GM18526 (cell line): ENCODE measurements around the gene PKN1.

Experiments used
- POLR2A ChIP-seq: IDR thresholded peaks from 3 replicates; pipeline ENCODE4 v1.6.1; 2011; ENCODE audit not compliant: insufficient read length; ENCODE audit errors: extremely low read depth

PKN1 gene

DNA sequence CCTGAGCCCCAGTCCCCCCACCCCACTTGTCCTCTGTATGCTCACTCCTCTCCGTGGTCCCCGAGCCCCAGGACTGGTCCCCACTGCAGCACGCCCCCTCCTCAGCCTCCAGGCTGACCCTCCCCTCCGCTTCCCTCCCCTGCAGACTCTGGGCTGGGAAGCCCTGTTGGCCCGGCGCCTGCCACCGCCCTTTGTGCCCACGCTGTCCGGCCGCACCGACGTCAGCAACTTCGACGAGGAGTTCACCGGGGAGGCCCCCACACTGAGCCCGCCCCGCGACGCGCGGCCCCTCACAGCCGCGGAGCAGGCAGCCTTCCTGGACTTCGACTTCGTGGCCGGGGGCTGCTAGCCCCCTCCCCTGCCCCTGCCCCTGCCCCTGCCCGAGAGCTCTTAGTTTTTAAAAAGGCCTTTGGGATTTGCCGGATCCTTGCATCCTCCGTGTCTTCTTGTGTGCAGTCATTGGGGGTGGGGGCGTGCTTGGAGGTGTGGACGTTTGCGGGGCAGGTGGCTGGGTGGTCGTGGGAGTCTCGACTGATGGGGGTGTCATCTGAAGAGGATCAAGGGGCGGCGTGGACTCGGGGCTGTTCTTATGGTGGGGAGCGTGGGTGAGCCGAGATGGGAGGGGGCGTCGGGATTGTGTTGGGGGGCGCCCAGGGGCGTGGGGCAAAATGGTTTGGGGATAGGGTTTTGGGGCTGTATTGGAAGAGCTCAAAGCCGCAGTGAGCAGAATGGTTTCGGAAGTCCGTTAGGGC is 38.5 kb downstream of the PKN1 start:
- no peak for TF ChIP-seq POLR2A

DNA sequence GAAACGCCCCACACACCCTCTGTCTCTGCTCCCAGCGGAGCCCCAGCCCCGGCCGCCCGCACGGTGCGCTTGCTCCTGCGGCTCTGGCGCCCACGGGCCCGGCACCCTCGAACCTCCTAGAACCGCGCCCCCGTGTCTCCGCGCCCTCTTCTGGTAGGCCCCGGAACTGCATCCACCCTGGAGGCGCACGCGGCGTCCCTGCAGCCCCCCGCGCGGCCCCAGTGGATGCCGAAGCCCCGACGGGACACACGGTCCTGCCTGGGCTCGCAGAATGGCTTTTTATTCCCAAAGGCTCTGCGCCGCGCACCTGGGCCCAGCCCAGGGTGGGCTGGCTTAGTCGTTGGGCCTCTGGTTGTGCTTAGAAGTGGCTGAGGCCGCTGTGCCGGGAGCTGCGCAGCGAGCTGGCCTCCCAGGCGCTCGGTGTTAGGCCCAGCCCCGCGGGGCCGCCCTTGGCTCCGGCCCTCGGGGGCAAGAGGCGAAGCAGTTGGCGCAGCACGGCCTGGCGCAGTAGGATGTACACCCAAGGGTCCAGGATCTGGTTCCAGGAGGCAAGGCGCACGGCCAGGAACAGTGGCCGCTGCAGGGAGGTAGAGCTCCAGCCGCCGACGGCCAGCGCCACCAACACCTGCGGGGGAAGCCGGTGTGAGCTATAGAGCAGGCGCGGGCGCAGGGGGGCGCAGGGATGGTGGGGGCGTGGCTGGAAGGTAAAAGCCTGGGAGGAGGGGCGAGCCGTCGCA is 39.3 kb downstream of the PKN1 start:
- no peak for TF ChIP-seq POLR2A

DNA sequence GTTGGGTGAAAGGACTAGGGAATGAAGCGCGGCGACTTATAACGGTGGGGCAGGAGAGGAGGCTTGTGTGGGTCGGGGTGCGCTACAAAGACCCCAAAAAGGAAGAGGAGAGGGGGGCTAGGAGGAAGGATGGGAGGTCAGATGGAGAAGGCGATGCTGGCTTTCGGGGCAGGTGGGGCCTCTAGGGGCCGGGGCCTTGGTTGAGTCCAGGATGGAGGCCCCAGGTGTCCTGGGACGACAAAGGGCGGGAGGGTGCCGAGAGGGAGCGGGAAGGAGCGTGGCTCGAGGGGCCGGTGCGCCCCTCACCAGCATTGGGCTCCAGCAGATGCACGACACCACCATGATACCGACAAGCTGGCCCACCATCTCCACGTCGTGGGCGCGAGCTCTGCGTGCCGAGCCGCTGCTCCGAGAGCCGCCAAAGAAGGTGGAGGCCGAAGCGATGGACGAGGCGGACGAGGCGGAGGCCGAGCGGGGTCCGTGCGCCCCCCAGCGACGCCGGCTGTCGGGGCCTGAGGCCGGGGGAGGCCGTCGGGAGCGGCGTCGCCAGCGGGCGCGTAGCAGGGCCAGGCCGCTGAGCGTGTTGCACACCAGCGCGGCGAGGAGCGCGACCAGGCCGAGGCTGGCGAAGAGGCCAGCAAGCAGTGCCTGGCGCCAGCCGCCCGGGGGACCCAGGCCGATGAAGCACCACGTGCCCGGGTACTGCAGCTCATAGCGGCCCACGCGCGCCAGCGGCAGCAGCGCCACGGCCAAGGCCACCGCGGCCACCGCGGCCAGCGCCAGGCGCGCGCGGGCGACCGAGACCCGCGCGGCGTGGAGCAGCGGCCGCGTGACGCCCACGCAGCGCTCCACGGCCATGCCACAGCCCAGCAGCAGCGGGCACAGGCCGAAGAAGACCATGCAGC is 40.2 kb downstream of the PKN1 start:
- TF ChIP-seq POLR2A = no peak

DNA sequence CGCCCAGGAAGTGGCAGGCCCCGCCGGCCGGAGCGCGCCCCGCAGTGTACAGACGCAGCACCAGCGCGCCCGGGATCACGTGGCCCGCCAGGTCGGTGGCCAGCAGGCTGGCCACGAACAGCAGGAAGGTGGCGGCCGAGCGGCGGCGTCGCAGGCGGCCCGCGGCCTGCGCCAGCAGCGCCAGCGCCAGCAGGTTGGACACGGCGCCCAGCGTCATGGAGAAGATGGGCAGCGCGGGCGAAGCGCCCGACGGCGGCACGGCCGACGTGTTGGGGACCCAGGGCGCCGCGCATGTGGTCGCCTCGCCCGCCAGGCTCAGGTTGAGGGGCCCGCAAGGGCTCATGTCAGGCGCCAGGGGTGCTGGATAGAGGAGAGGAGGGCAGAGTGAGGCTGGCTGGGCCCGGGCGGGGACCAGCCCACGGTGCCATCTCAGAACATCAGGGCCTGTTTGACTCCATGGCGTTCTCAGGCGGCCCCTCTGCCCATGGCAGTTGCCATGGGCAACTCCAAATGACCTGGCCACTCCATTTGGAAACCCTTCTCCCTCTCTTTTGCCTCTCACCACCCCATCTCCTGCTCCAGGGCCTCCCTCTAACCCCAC is 41.0 kb downstream of the PKN1 start:
- TF ChIP-seq POLR2A = no peak

DNA sequence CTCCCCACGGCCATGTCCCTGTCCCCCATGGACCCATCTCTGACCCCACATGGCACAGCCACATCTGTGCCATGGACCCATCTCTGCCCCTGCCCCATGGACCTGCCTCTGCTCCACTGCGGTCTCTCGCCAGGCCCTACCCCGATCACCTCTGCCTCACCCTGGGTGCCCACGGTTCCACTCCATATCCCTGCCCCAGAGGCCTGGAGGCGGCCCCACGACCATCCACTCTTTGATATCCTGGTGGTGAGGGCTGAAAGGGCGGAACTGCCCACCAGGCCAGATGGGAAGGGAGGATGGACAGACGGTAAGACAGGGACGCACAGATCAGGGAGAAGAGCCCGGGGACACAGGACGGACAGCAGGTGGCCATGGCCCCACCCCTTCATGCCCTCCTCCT is 41.7 kb downstream of the PKN1 start:
- TF ChIP-seq POLR2A = no peak

DNA sequence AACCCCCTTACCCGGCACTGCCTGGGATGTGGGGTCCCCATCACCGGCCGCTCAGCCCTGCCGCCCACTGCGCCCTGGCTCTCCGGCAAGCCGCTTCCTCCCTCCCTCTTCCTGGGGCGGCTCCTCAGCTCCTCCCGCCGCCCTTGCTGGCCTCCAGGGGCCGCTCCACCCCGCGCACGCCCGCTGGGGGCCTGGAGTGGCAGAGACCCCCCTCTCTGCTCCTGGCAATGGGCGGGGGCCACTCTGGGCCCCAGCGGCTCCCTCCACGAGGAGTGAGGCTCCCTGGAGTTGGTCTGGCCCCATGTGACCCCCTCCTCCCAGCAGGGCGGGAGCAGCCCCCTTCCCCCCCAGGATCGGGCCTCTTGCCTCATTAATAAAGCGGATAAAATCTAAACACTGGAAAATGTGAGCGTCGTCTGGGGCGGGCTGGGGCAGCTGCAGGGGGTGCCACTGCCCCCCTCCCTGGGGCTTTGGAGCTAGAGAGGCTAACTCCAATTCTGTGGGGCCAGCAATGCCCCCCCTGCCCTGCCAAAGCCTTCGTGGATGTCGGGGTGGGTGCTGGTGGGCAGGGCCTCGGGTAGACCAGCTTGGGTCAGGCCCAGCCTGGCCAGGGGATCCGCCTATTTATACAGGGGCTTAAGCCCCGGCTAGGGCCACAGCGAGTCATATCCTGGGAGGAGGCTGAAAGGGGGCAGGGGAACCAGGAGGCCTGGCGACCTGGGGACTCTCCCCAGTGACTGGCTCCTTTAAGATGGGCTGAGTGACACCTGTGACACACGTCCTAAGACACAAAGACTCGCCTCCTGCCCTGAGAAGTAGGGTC is 42.4 kb downstream of the PKN1 start, which contains the start of gene PTGER1:
PTGER1 (minus strand) TSS at position 104 of the 823 bp plus-strand sequence. CDS start 1,034 bp downstream, outside the sequence.
- no peak for TF ChIP-seq POLR2A

DNA sequence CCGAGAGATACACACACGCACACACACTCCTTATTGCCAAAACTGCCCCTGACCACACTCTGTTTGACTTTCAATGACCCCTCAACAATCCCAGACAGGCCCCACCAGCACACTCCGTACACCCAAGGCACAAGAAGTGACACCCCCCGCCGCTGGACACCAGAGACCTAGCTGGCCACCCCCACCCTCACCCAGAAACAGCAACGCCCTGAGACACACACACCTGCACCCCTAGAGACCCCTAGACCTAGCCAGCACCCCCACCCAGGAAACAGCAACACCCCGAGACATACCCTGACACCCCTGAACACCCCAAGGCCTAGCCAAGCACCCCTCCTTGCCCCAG is 43.2 kb downstream of the PKN1 start:
- no peak for TF ChIP-seq POLR2A

DNA sequence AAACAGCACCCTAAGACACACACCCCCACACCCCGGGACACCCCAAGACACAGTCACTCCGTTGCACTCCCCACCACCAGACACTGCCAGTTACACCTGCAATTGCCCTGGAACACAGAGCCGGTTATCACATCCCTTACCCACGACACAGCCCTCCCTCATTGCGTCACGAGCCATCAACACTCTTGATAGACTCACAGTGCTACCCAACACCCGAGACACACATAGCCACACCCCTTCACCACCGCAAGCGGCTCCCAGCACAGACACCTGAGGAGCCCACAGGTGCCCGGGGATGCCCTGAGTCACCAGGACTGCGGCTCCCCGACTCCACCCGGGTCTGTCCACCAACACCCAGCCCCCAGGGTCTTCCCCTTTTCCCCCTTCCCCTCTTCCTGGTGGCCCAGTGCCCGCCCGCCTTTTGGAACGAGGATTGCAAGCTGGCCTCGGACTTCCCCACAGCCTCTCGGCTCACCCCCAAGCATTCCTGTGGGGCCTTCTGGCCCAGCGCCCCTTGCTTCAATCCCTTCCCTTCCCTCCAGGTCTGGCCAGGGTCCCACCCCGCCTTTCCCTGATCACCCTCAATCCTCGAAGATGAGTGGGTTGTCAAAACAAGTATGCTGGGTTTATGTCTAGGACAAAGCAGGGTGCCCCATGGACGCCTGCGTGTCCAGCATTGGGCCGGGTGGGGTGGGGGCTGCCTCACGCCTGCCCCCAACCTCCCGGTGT is 43.7 kb downstream of the PKN1 start:
- no peak for TF ChIP-seq POLR2A

DNA sequence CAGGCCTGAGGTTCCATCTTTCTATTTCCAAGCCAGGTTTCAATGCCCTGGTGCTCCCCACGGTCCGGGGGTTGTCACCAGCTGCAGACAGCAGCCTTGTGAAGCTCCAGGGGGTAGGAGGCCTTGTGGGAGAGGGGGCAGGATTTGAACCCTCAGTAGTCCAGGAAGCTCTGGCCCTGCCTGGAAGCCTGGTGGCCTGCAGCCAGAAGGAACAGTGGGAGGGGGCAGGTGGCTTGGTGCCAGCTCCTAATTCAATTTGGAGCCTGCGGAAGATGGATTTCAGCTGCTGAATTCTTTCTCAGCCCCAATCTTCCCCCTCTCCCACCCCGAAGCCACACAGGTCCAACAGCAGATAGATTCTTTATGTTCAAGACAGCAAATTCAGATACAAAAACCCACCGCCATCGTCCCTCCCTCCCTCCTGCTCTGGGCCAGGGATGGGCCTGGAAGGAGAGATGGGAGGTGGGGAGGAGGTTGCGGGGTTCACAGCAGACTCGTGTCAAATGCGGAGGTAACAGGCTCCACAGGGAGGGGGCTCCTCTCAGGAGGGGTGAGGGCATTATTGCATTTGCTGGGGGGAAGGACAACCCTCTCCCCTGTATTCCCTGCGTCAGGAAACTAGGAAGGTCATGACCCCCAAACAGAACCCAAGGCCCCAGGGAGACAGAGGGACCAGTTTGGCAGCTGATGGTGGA is 44.5 kb downstream of the PKN1 start:
- no peak for TF ChIP-seq POLR2A

DNA sequence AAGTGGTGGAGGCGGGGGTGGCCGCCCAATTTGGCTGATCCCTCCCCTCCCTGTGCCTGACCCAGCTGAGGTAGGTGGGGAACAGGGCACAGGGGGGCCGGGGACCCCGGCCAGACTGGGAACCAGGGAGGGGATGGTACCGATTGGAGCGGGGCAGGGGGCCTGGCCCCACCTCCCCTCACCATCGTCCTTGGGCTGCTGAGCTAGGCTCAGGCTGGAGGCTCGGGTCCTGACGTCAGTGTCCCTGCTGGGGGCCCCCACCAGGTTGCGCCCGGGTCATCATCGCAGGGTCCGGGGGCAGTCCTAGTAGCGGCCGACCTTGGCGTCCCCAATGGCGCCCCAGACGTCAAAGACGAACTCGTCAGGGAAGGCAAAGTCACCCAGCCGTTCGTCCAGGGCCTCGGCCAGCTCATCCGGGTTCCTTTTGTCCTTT is 45.0 kb downstream of the PKN1 start:
- no peak for TF ChIP-seq POLR2A

DNA sequence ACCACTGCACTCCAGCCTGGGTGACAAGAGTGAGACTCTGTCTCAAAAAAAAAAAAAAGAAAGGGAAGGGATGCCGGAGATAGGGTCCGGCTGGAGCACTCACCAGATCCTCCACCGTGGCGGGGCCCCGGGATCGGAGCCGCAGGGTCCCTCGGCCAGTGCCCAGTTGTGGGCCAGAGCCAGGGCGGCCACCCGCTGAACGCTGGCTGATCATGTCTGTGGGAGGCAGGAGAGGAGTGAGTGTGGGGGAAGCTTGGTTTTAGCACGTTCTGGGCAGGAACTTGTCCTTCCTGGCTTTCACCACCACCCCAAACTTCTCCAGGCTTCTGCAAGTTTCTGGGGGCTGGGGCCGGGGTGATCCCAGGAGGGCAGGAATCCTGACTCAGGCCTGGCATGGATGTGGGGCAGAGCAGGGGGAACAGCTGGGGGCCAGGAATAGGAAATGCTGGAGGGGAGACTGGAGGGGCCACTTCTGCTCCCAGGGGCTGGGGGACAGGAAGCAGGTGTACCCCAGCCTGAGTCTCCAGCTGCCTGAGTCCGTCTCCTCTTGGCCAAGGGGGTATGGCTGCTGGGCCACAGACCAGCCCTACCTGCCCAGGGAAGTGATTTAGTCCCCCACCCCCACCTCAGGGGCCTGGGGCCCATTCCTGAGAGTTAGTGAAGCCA is 46.3 kb downstream of the PKN1 start:
- no peak for TF ChIP-seq POLR2A

DNA sequence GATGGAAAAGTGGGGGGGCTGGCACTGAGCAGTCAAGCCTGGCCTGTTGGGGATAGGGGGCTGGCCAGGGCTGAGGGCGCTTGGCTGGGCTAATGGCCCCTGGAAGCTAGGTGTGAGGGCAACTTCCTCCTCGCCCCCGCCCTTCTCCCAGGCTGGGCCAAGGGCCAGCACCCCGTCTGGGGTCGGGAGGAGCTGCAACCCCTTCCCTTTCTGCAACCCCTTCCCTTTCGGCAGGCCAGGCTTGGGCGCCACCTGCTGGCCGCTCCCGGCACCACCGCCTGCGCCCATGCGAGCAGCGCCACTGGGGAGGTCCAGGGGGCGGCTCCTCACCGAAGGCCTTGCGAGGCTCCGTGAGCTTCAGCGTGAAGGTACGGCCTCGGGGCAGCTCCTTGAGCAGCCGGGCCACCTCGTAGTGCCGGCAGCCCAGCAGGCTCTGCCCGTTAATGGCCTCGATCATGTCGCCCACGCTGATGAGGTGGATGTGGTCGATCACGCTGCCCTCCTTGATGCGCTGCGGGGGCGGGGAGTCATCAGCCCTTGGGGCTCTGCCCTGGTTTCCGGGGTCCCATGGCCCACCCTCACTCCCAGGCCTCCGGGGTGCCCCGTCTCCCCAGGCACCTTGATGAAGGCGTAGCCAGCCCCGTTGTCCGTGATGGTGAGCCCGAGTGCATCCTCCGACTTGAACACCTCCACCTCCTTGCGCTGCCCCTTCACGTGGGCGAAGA is 47.0 kb downstream of the PKN1 start:
- no peak for TF ChIP-seq POLR2A

DNA sequence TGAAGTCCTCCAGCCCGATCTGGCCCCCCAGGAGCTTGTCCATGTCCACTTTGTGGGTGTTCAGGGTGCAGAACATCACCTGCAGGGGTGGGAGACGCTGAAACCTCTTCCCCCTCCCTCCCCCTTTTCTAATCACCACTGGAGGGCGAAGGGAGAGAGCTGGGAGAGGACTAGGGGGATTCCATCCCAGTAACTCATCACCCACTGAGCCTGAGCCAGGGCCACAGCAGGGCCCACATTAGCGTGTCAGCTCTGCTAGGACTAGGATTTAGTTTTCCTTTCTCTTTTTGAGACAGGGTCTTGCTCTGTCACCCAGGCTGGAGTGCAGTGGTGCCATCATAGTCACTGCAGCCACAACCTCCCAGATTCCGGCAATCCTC is 47.6 kb downstream of the PKN1 start:
- no peak for TF ChIP-seq POLR2A
